Liver (tissue), 9 donors: ENCODE measurements around the gene CCDC196. TPM values are rescaled to one million over a fixed set of nuclear protein-coding genes. Genes with fewer than 3 reads are reported as not detected.

Experiments used
- DNase-seq: peaks from one replicate; pipeline ENCODE4 v3.0.0-alpha.2; 2017; ENCODE audit warnings: low spot score
- H3K27ac ChIP-seq, 2 donors: one replicate each; pipeline ENCODE4 v1.7.0; 2013; ENCODE audit warnings: inconsistent platforms in 2 of 2, low read length in 2 of 2, control low read depth in 1 of 2, low read depth in 1 of 2, mild to moderate bottlenecking in 1 of 2
- H3K27me3 ChIP-seq, 4 donors: one replicate each; pipeline versions ENCODE4 v1.6.1 to v1.7.0; 2013; ENCODE audit warnings: low read length in 3 of 4, inconsistent platforms in 1 of 4, mild to moderate bottlenecking in 1 of 4, moderate library complexity in 1 of 4; ENCODE audit not compliant: control insufficient read depth in 4 of 4, insufficient read depth in 4 of 4
- H3K36me3 ChIP-seq, 4 donors: one replicate each; pipeline versions ENCODE4 v1.6.1 to v1.7.0; 2013; ENCODE audit warnings: low read length in 3 of 4, mild to moderate bottlenecking in 3 of 4, low read depth in 1 of 4, moderate library complexity in 1 of 4; ENCODE audit not compliant: control insufficient read depth in 4 of 4, insufficient read depth in 3 of 4
- H3K4me1 ChIP-seq, 4 donors: one replicate each; pipeline versions ENCODE4 v1.6.1 to v1.7.0; 2013; ENCODE audit warnings: low read length in 3 of 4, mild to moderate bottlenecking in 3 of 4, moderate library complexity in 1 of 4; ENCODE audit not compliant: control insufficient read depth in 4 of 4, insufficient read depth in 4 of 4
- H3K4me3 ChIP-seq, 3 donors: one replicate each; pipeline versions ENCODE4 v1.6.1 to v1.7.0; 2013; ENCODE audit warnings: low read length in 3 of 3, control low read depth in 1 of 3, low read depth in 1 of 3, mild to moderate bottlenecking in 1 of 3
- H3K9ac ChIP-seq, 2 donors: one replicate each; pipeline ENCODE4 v1.7.0; 2013; ENCODE audit warnings: low read length in 2 of 2, mild to moderate bottlenecking in 2 of 2, moderate library complexity in 2 of 2, control low read depth in 1 of 2, low read depth in 1 of 2
- H3K9me3 ChIP-seq, 4 donors: one replicate each; pipeline versions ENCODE4 v1.6.1 to v1.7.0; 2013; ENCODE audit warnings: low read length in 3 of 4; ENCODE audit not compliant: control insufficient read depth in 4 of 4
- EGR1 ChIP-seq, 2 donors: IDR thresholded peaks; 2 replicates each; pipeline ENCODE4 v1.6.1; 2016 to 2018; ENCODE audit warnings: antibody characterized with exemption in 2 of 2, low read depth in 2 of 2
- GABPA ChIP-seq, 2 donors: IDR thresholded peaks in 1 of 2; conservative IDR thresholded peaks in 1 of 2; 2 replicates each; pipeline ENCODE4 v1.6.1; 2016; ENCODE audit warnings: antibody characterized with exemption in 2 of 2, mild to moderate bottlenecking in 1 of 2, moderate library complexity in 1 of 2
- HNF4A ChIP-seq, 2 donors: conservative IDR thresholded peaks; 2 replicates each; pipeline ENCODE4 v1.6.1; 2016; ENCODE audit warnings: antibody characterized with exemption in 2 of 2, mild to moderate bottlenecking in 2 of 2
- HNF4G ChIP-seq: IDR thresholded peaks from 2 replicates; pipeline ENCODE4 v1.6.1; 2016; ENCODE audit warnings: antibody characterized with exemption
- JUND ChIP-seq, 2 donors: IDR thresholded peaks; 2 replicates each; pipeline ENCODE4 v1.6.1; 2016; ENCODE audit warnings: antibody characterized with exemption in 2 of 2
- MAX ChIP-seq: IDR thresholded peaks from 2 replicates; pipeline ENCODE4 v1.6.1; 2016; ENCODE audit warnings: antibody characterized with exemption
- RAD21 ChIP-seq, 2 donors: IDR thresholded peaks; 2 replicates each; pipeline ENCODE4 v1.6.1; 2016; ENCODE audit warnings: antibody characterized with exemption in 2 of 2, mild to moderate bottlenecking in 2 of 2
- REST ChIP-seq: IDR thresholded peaks from 2 replicates; pipeline ENCODE4 v1.6.1; 2016; ENCODE audit warnings: antibody characterized with exemption, mild to moderate bottlenecking
- SP1 ChIP-seq: IDR thresholded peaks from 2 replicates; pipeline ENCODE4 v1.6.1; 2018; ENCODE audit warnings: antibody characterized with exemption, mild to moderate bottlenecking
- YY1 ChIP-seq: IDR thresholded peaks from 2 replicates; pipeline ENCODE4 v1.6.1; 2016; ENCODE audit warnings: antibody characterized with exemption, mild to moderate bottlenecking
- ZBTB33 ChIP-seq: IDR thresholded peaks from 2 replicates; pipeline ENCODE4 v1.6.1; 2016; ENCODE audit warnings: antibody characterized with exemption
- WGBS: extraction: QIAGEN DNeasy Blood & Tissue Kit; methylation state at CpG from one replicate; pipeline ENCODE4 v1.1.7; 2013; 5-methylcytosine and 5-hydroxymethylcytosine counted together
- polyA plus RNA-seq, 2 donors: library from polyadenylated mRNA; stranded (reverse) in 1 of 2; unstranded in 1 of 2; fragments of 200-250 nt in 1 of 2; fragments of >200 nt in 1 of 2; fragmentation: Nextera tagmentation in 1 of 2; extraction: Ambion mirVana in 1 of 2; gene quantifications; one replicate each; pipeline versions ENCODE4 v1.2.1 to v1.2.3, GENCODE V29; 2013 to 2015
- total RNA-seq, 2 donors: library from RNA; depleted of rRNA; stranded (reverse); fragments of >200 nt; gene quantifications; one replicate each; pipeline ENCODE4 v1.2.3, GENCODE V29; 2014
- TF ChIP-seq, protein P1 (sequence below): IDR thresholded peaks from 2 replicates; pipeline ENCODE4 v1.6.1; 2016; ENCODE audit warnings: antibody characterized with exemption
- donor health status: healthy.
- donor health status: healthy.
- donor health status: healthy.
- donor health status: healthy.
- donor health status: healthy.

Gene CCDC196
- total and polyA plus RNA-seq, 4 donors: 5.4 to 11.4 (median 5.7) TPM; not detected in 1

DNA sequence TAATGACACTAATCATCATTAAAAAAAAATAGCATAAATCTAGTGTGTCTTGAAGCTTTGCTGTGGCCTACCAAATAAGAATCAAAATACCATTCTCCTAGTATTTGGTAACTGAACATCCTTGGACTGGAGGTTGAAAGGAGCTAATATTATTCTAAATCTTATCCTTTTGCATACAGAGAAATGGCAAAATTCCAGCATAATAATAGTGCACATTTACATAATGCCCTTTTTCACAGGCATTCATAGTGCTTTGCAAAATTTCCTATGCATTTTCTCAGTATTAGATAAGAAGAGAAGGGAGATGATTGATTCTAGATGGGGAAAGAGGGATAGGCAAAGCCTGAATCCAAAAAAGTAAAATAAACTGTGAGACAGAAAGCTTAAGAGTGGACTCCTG, 13.9 kb upstream of the CCDC196 start:
- no peak overlapping the region for H3K27ac ChIP-seq
- H3K4me1 ChIP-seq: peaks cover 0 to 12% (median 12%) of the 10 kb centered on the region in 4 donors
- no peaks in the 10 kb centered on the region for H3K36me3 ChIP-seq
- TF ChIP-seq GABPA (IDR thresholded peaks at IDR 0.05 in 1 of 2, conservative IDR thresholded peaks at IDR 0.05 in 1 of 2): no peak
- TF ChIP-seq RAD21 (IDR thresholded peaks at IDR 0.05): no peak
- no peak for TF ChIP-seq MAX
- TF ChIP-seq YY1: no peak
- TF ChIP-seq REST: no peak
- TF ChIP-seq HNF4G: no peak
- no peak for TF ChIP-seq HNF4A (conservative IDR thresholded peaks at IDR 0.05)
- no peak for TF ChIP-seq SP1
- TF ChIP-seq, protein P1, sequence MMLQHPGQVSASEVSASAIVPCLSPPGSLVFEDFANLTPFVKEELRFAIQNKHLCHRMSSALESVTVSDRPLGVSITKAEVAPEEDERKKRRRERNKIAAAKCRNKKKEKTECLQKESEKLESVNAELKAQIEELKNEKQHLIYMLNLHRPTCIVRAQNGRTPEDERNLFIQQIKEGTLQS: no peak
- TF ChIP-seq JUND (IDR thresholded peaks at IDR 0.05): no peak
- H3K27me3 ChIP-seq: no peaks in the 10 kb centered on the region
- DNase-seq: no peak
- H3K9ac ChIP-seq: no peak overlapping the region
- no peak overlapping the region for H3K4me3 ChIP-seq
- no peaks in the 10 kb centered on the region for H3K9me3 ChIP-seq

DNA sequence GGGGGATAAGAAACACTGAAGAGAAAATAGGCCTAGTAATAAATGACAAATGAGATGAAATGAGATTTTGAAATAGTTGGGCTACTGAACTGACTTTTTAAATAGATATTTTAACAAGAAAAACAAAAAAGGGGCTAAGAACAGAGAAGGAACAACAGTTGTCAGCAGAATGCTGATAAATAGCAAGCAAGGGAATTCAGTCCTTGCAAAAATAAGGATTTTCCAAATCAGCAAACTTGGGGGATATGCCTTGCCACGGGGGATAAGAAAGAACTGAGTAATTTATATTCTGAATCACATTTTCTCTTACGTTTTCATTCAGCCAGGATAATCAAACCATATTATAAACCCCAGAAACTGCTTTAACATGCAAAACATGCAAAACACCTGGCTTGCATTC, 12.9 kb upstream of the CCDC196 start:
- WGBS: 93% methylated on average over 2 of the region's 2 CpGs
- Histone ChIP-seq H3K4me3 (no peak overlapping the region), H3K36me3 (no peaks in the 10 kb centered on the region), H3K4me1 (peaks cover 0 to 12% (median 12%) of the 10 kb centered on the region in 4 donors), H3K9me3 (no peaks in the 10 kb centered on the region), H3K27ac (no peak overlapping the region), H3K27me3 (no peaks in the 10 kb centered on the region), H3K9ac (no peak overlapping the region)
- DNase-seq: no peak
- TF ChIP-seq HNF4A (conservative IDR thresholded peaks at IDR 0.05) (no peak), EGR1 (IDR thresholded peaks at IDR 0.05; ENCODE audit: low read depth in 2 of 2) (no peak)

- H3K36me3 ChIP-seq: no peaks in the 10 kb centered on the region
- H3K27ac ChIP-seq: no peak overlapping the region
- no peak for TF ChIP-seq HNF4G
- TF ChIP-seq YY1: no peak
- no peak for TF ChIP-seq ZBTB33
- TF ChIP-seq JUND (IDR thresholded peaks at IDR 0.05): no peak
- no peak for TF ChIP-seq GABPA (IDR thresholded peaks at IDR 0.05 in 1 of 2, conservative IDR thresholded peaks at IDR 0.05 in 1 of 2)
- H3K27me3 ChIP-seq: no peaks in the 10 kb centered on the region
- H3K4me3 ChIP-seq: no peak overlapping the region
- 27% methylated on average over 1 of the region's 1 CpG for WGBS
- no peak for DNase-seq
- peaks cover 0 to 4% (median under 1%) of the 10 kb centered on the region in 4 donors for H3K4me1 ChIP-seq
- H3K9me3 ChIP-seq: no peaks in the 10 kb centered on the region
- no peak overlapping the region for H3K9ac ChIP-seq
Observed at GRCh38 chr14:66476964-66477363, 9.2 kb upstream of the CCDC196 start.
